ENCODE measurements around the gene DLG1.

DLG1 gene

GRCh38 chr3:197297002-197297401 is 1.4 kb downstream of the DLG1 start:
- no peaks in the 10 kb centered on the region for H3K9me3 ChIP-seq
- peak overlapping the region; percentile 90 for H3K4me3 ChIP-seq (ENCODE audit: low read depth, low read length)
- peaks cover 33% of the 10 kb centered on the region for H3K36me3 ChIP-seq
- DNase-seq: no peak
- H3K27me3 ChIP-seq: no peaks in the 10 kb centered on the region
- TF ChIP-seq CTCF (IDR thresholded peaks at IDR 0.05; ENCODE audit: low read depth, low read length): no peak
- peaks cover 3% of the 10 kb centered on the region; the same call in 1 of the 2 replicates for H3K4me1 ChIP-seq

DNA sequence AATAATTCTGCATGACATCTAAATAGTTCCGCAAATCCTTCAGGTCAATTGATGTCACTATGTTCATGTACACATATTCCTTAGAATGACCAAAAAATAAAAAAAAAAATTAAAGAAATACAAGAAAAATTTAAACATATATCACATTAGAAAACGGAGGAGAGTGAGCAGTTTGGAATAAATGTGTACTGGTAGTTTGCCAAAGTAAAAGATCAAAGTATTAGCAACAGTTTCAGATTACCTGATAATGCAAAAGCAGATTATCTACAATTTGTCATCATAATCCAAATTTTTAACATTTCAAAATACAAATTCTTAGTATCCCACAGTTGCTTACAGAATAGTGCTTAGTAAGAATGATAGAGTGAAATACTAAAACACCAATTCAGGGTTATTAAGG is 1.9 kb downstream of the DLG1 start:
- Histone ChIP-seq H3K9me3 (no peaks in the 10 kb centered on the region), H3K36me3 (peaks cover 38% of the 10 kb centered on the region), H3K4me1 (peaks cover 3% of the 10 kb centered on the region; the same call in 1 of the 2 replicates), H3K4me3 (ENCODE audit: low read depth, low read length) (peak overlapping the region; percentile 90), H3K27me3 (no peaks in the 10 kb centered on the region)
- TF ChIP-seq CTCF (IDR thresholded peaks at IDR 0.05; ENCODE audit: low read depth, low read length): no peak
- no peak for DNase-seq

- Histone ChIP-seq H3K27me3 (no peaks in the 10 kb centered on the region), H3K4me1 (peaks cover 3% of the 10 kb centered on the region; the same call in 1 of the 2 replicates), H3K36me3 (peaks cover 43% of the 10 kb centered on the region), H3K4me3 (ENCODE audit: low read depth, low read length) (peak overlapping the region; percentile 90), H3K9me3 (no peaks in the 10 kb centered on the region)
- no peak for TF ChIP-seq CTCF (IDR thresholded peaks at IDR 0.05; ENCODE audit: low read depth, low read length)
- DNase-seq: no peak
Measured at GRCh38 chr3:197295871-197296270, 2.5 kb downstream of the DLG1 start.

DNA sequence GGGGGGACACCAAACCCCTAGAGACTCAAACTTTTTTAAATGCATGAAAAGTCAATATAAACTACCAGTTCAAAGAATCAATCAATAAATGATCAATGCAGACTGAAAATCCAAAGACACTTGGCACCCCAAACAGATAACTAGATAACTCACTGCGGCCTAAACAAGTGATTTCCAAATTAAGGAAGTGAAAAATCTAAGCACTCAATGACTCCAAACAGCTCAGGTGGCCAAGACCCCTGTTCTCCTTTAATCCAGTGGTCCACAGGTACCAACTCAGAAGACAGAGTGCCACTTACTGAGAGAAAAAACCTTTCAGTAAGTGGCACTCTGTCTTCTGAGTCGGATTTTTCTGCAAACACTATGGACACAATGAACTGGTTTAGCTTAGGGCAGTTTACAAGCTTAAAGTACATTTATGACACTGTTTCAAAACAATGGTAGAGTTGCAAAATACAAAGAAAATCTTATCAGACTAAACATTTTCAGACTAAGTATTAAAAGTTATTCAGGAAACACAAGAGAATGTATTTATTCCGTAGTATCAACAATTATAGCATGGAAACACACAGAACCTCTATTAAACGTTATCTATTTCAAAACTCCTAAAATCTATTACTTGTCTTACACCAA is 4.7 kb downstream of the DLG1 start:
- no peak for DNase-seq
- no peak for TF ChIP-seq CTCF (IDR thresholded peaks at IDR 0.05; ENCODE audit: low read depth, low read length)

GRCh38 chr3:197292648-197293047 is 5.8 kb downstream of the DLG1 start:
- Histone ChIP-seq H3K36me3 (peaks cover 58% of the 10 kb centered on the region), H3K27me3 (no peaks in the 10 kb centered on the region), H3K9me3 (no peaks in the 10 kb centered on the region), H3K4me3 (ENCODE audit: low read depth, low read length) (no peak overlapping the region), H3K4me1 (peaks cover 3% of the 10 kb centered on the region; the same call in 1 of the 2 replicates)
- no peak for TF ChIP-seq CTCF (IDR thresholded peaks at IDR 0.05; ENCODE audit: low read depth, low read length)
- DNase-seq: no peak

More for the DNA sequence above, 4.7 kb downstream of the DLG1 start:
- H3K36me3 ChIP-seq: peaks cover 54% of the 10 kb centered on the region
- H3K27me3 ChIP-seq: no peaks in the 10 kb centered on the region
- no peak overlapping the region for H3K4me3 ChIP-seq (ENCODE audit: low read depth, low read length)
- peaks cover 3% of the 10 kb centered on the region; the same call in 1 of the 2 replicates for H3K4me1 ChIP-seq
- H3K9me3 ChIP-seq: no peaks in the 10 kb centered on the region

GRCh38 chr3:197292083-197292646 is 6.2 kb downstream of the DLG1 start:
- H3K4me3 ChIP-seq (ENCODE audit: low read depth, low read length): no peak overlapping the region
- H3K9me3 ChIP-seq: no peaks in the 10 kb centered on the region
- H3K4me1 ChIP-seq: peaks cover 3% of the 10 kb centered on the region; the same call in 1 of the 2 replicates
- no peak for TF ChIP-seq CTCF (IDR thresholded peaks at IDR 0.05; ENCODE audit: low read depth, low read length)
- no peak for DNase-seq
- no peaks in the 10 kb centered on the region for H3K27me3 ChIP-seq
- H3K36me3 ChIP-seq: peaks cover 56% of the 10 kb centered on the region
